ENCODE results near the gene DACT3.

Gene DACT3

DNA sequence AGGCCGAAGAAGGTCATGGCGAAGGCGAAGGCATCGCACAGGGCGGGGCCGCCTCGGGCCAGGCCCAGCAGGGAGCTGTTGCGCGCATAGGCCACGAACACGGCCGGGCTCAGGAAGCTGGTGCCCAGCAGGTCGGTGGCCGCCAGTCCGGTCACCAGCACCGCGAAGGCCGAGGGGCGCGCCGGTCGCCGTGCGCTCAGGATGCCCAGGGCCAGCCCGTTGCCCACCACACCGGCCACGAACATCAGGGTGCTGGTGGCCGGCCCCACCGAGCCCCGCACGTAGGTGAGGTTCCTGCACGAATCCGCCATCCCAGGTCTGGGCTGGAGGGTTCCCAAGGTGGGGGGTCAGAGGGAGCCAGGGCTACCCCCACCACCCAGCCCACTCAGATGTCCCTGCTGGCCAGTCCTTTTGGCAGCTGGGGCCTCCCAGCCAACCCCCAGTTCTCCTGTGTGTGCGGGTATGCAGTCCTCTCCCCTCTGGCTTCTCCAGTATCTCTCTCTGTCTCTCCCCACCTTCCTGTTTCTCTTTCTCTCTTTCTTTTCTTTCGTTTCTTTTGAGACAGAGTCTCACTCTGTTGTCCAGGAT is 37.0 kb downstream of the DACT3 start:
- Histone ChIP-seq H3K27me3 (ENCODE audit: insufficient read depth, poor library complexity, severe bottlenecking) (no peaks in the 10 kb centered on the region), H3K27ac (ENCODE audit: poor library complexity, severe bottlenecking) (no peak overlapping the region), H3K4me1 (ENCODE audit: insufficient read depth, poor library complexity, severe bottlenecking) (peaks cover 7% of the 10 kb centered on the region), H3K36me3 (ENCODE audit: low read depth) (no peaks in the 10 kb centered on the region), H3K9me3 (ENCODE audit: severe bottlenecking) (no peaks in the 10 kb centered on the region), H3K4me3 (ENCODE audit: severe bottlenecking) (no peak overlapping the region)
- DNase-seq (ENCODE audit: low spot score) (peak; percentile 47), ATAC-seq (ENCODE audit: low read depth) (no peak)
- TF ChIP-seq, protein P1, sequence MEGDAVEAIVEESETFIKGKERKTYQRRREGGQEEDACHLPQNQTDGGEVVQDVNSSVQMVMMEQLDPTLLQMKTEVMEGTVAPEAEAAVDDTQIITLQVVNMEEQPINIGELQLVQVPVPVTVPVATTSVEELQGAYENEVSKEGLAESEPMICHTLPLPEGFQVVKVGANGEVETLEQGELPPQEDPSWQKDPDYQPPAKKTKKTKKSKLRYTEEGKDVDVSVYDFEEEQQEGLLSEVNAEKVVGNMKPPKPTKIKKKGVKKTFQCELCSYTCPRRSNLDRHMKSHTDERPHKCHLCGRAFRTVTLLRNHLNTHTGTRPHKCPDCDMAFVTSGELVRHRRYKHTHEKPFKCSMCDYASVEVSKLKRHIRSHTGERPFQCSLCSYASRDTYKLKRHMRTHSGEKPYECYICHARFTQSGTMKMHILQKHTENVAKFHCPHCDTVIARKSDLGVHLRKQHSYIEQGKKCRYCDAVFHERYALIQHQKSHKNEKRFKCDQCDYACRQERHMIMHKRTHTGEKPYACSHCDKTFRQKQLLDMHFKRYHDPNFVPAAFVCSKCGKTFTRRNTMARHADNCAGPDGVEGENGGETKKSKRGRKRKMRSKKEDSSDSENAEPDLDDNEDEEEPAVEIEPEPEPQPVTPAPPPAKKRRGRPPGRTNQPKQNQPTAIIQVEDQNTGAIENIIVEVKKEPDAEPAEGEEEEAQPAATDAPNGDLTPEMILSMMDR (IDR thresholded peaks at IDR 0.05; ENCODE audit: poor library complexity, severe bottlenecking): no peak

DNA sequence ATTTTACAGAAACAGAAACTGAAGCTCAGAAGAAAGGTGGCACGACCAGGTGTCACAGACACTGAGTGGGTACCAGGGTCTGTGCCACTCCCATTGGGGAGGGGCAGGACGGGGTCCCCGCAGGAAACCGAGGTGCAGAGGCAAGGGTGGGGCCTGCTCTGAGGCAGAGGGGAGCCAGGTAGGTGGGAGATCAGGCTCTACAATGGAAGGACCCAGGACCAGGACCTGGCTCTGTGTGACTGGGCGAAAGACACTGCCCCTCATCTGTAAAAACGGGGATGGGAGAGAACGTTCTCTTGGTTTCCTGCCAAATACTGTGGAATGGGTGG is 38.9 kb downstream of the DACT3 start:
- no peak for ATAC-seq (ENCODE audit: low read depth)

DNA sequence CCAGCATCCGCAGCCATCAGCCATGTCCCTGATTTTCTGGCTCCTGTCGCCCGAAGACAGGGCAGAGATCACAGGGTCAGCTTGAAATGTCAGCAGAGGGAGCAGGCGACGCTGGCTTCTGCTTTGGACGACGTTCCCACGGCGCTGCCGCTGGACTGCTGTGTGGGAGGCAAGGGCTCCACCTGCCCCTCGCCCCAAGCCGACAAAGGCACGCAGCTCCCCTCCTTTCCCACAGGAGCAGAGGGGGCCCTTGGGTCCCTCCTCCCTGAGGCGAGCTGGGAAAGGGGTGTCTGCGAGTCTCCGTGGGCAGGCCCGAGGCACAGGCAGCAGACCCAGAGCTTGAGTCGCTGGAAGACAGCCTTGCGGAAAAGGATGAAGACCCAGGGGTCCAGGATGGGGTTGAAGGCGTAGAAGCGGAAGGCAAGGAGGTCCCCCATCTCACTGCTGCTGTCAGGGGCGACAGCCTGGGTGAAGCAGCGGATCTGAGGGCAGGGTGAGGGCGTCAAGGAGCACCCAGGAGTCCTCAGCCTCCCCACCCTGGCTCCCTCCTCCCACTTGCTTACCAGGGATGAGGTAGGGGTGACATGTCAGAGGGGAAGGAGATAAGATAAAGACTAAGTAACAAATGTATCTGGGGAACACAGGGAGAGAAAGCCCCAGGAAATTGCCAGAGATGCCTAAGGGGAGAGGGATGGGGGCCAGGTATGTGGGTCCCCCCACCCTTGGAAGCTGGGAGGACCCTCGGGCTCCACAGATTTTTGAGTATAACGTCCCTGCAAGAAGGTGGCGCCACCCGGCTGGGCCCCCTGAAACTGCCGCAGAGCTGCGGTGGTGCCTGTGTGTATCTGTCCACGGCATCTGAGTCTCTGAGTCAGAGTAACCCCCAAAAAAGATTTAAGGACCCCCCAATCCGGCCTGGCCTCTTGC is 39.5 kb downstream of the DACT3 start:
- no peak overlapping the region for H3K27ac ChIP-seq (ENCODE audit: poor library complexity, severe bottlenecking)

More for the DNA sequence above, 38.9 kb downstream of the DACT3 start:
- H3K9me3 ChIP-seq (ENCODE audit: severe bottlenecking): no peaks in the 10 kb centered on the region
- DNase-seq (ENCODE audit: low spot score): peak; percentile 21
- no peak overlapping the region for H3K27ac ChIP-seq (ENCODE audit: poor library complexity, severe bottlenecking)
- TF ChIP-seq, protein P1 (IDR thresholded peaks at IDR 0.05; ENCODE audit: poor library complexity, severe bottlenecking): no peak
- H3K27me3 ChIP-seq (ENCODE audit: insufficient read depth, poor library complexity, severe bottlenecking): no peaks in the 10 kb centered on the region
- no peak overlapping the region for H3K4me3 ChIP-seq (ENCODE audit: severe bottlenecking)
- H3K4me1 ChIP-seq (ENCODE audit: insufficient read depth, poor library complexity, severe bottlenecking): peaks cover 7% of the 10 kb centered on the region
- H3K36me3 ChIP-seq (ENCODE audit: low read depth): no peaks in the 10 kb centered on the region

DNA sequence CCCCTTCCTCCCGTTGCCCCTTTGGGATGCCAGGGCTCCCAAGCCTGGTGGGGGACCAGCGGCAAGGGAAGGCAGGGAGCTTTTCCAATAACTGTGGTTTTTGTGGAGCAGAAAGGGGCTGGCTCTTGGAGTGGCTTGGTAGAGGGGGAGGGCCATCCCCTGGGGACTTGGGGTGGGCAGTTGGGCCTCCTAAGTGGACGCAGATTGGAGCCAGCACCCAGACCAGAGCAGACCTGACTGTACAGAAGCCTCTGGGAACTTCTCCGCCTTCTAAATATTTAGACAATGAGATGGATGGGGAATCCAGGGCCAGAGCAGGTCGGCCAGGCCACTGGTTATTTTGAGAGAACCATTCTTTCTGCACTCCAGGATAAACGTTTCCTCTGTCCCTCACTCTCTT is 40.3 kb downstream of the DACT3 start:
- peaks cover 7% of the 10 kb centered on the region for H3K4me1 ChIP-seq (ENCODE audit: insufficient read depth, poor library complexity, severe bottlenecking)
- no peak for DNase-seq (ENCODE audit: low spot score)
- no peak overlapping the region for H3K27ac ChIP-seq (ENCODE audit: poor library complexity, severe bottlenecking)
- no peak overlapping the region for H3K4me3 ChIP-seq (ENCODE audit: severe bottlenecking)
- H3K9me3 ChIP-seq (ENCODE audit: severe bottlenecking): no peaks in the 10 kb centered on the region
- no peak for ATAC-seq (ENCODE audit: low read depth)
- H3K27me3 ChIP-seq (ENCODE audit: insufficient read depth, poor library complexity, severe bottlenecking): no peaks in the 10 kb centered on the region
- H3K36me3 ChIP-seq (ENCODE audit: low read depth): no peaks in the 10 kb centered on the region
- TF ChIP-seq, protein P1 (IDR thresholded peaks at IDR 0.05; ENCODE audit: poor library complexity, severe bottlenecking): no peak

More for the DNA sequence above, 39.5 kb downstream of the DACT3 start:
- Histone ChIP-seq H3K9me3 (ENCODE audit: severe bottlenecking) (no peaks in the 10 kb centered on the region), H3K27me3 (ENCODE audit: insufficient read depth, poor library complexity, severe bottlenecking) (no peaks in the 10 kb centered on the region), H3K4me3 (ENCODE audit: severe bottlenecking) (no peak overlapping the region), H3K4me1 (ENCODE audit: insufficient read depth, poor library complexity, severe bottlenecking) (peaks cover 7% of the 10 kb centered on the region), H3K36me3 (ENCODE audit: low read depth) (no peaks in the 10 kb centered on the region)
- TF ChIP-seq, protein P1 (IDR thresholded peaks at IDR 0.05; ENCODE audit: poor library complexity, severe bottlenecking): no peak
- peak; percentile 47 for DNase-seq (ENCODE audit: low spot score)
- no peak for ATAC-seq (ENCODE audit: low read depth)

DNA sequence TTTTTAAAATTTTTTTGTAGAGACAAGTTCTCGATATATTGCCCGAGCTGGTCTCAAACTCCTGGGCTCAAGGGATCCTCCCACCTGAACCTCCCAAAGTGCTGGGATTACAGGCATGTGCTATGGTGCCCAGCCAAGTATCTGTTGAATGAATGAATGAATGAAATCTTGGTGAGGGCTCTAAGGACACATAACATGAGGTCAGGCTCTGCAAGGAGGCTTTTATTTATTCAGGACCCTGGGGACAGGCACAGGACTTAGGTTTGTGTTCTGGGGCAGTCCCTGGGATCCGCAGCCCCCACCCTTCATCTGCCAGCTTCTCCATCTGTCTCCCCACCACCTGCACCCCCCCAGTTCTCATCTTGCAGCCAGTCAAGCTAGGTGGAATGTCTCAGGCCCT is 40.7 kb downstream of the DACT3 start:
- TF ChIP-seq, protein P1 (IDR thresholded peaks at IDR 0.05; ENCODE audit: poor library complexity, severe bottlenecking): no peak
- DNase-seq (ENCODE audit: low spot score) (no peak), ATAC-seq (ENCODE audit: low read depth) (no peak)
- Histone ChIP-seq H3K27ac (ENCODE audit: poor library complexity, severe bottlenecking) (no peak overlapping the region), H3K27me3 (ENCODE audit: insufficient read depth, poor library complexity, severe bottlenecking) (no peaks in the 10 kb centered on the region), H3K4me3 (ENCODE audit: severe bottlenecking) (no peak overlapping the region), H3K4me1 (ENCODE audit: insufficient read depth, poor library complexity, severe bottlenecking) (peaks cover 4% of the 10 kb centered on the region), H3K9me3 (ENCODE audit: severe bottlenecking) (no peaks in the 10 kb centered on the region), H3K36me3 (ENCODE audit: low read depth) (no peaks in the 10 kb centered on the region)

Measured in RWPE2 (cell line).